Mesenchymal stem cell (in vitro differentiated cells and primary cell): Measurements from ENCODE around the gene METTL3.

Experiments
- DNase-seq: peaks from one replicate; pipeline ENCODE4 v3.0.0-alpha.2; 2013
- H2AFZ ChIP-seq: one replicate; pipeline ENCODE4 v1.6.1; 2013; ENCODE audit warnings: low read depth, mild to moderate bottlenecking, control low read depth, inconsistent platforms, low read length, moderate library complexity
- H2AK5ac ChIP-seq: 2 replicates; pipeline ENCODE4 v1.6.1; 2013; ENCODE audit warnings: low read length, moderate library complexity, mild to moderate bottlenecking, inconsistent platforms; ENCODE audit not compliant: severe bottlenecking
- H2BK120ac ChIP-seq: one replicate; pipeline ENCODE4 v1.6.1; 2013; ENCODE audit warnings: low read depth, mild to moderate bottlenecking, inconsistent platforms, low read length, moderate library complexity
- H2BK12ac ChIP-seq, 2 experiments: one replicate each; pipeline ENCODE4 v1.6.1; 2013; ENCODE audit warnings: inconsistent platforms in 2 of 2, low read length in 2 of 2, mild to moderate bottlenecking in 2 of 2, moderate library complexity in 2 of 2, control low read depth in 1 of 2
- H2BK15ac ChIP-seq: one replicate; pipeline ENCODE4 v1.6.1; 2013; ENCODE audit warnings: mild to moderate bottlenecking, low read depth, inconsistent platforms; ENCODE audit not compliant: poor library complexity, severe bottlenecking
- H2BK5ac ChIP-seq: 2 replicates; pipeline ENCODE4 v1.6.1; 2013; ENCODE audit warnings: low read depth, mild to moderate bottlenecking, low read length, control low read depth, inconsistent platforms; ENCODE audit not compliant: poor library complexity, severe bottlenecking
- H3K14ac ChIP-seq, 2 experiments: one replicate each; pipeline ENCODE4 v1.6.1; 2013; ENCODE audit warnings: inconsistent platforms in 2 of 2, low read length in 2 of 2, control low read depth in 1 of 2, mild to moderate bottlenecking in 1 of 2, moderate library complexity in 1 of 2
- H3K18ac ChIP-seq, 2 experiments: one replicate each; pipeline ENCODE4 v1.6.1; 2013; ENCODE audit warnings: inconsistent platforms in 2 of 2, low read length in 2 of 2, control low read depth in 1 of 2, low read depth in 1 of 2, mild to moderate bottlenecking in 1 of 2
- H3K23ac ChIP-seq, 2 experiments: one replicate each; pipeline ENCODE4 v1.6.1; 2013; ENCODE audit warnings: inconsistent platforms in 2 of 2, low read length in 2 of 2, mild to moderate bottlenecking in 2 of 2, moderate library complexity in 2 of 2, control low read depth in 1 of 2
- H3K27ac ChIP-seq: 2 replicates; pipeline ENCODE4 v1.5.1; 2013; ENCODE audit warnings: mild to moderate bottlenecking, moderate library complexity, low read length, control low read depth, inconsistent platforms; ENCODE audit not compliant: poor library complexity, severe bottlenecking
- H3K27me3 ChIP-seq, 2 experiments: 2 replicates each; pipeline versions ENCODE4 v1.6.1 to v1.7.0; 2013; ENCODE audit warnings: low read length in 2 of 2, mild to moderate bottlenecking in 2 of 2, moderate library complexity in 2 of 2, control low read depth in 1 of 2, inconsistent platforms in 1 of 2; ENCODE audit not compliant: control insufficient read depth in 1 of 2, insufficient read depth in 1 of 2
- H3K36me3 ChIP-seq, 2 experiments: 2 replicates each; pipeline versions ENCODE4 v1.6.1 to v1.7.0; 2013; ENCODE audit warnings: low read length in 2 of 2, control low read depth in 1 of 2, inconsistent platforms in 1 of 2, low read depth in 1 of 2, mild to moderate bottlenecking in 1 of 2; ENCODE audit not compliant: insufficient read depth in 2 of 2, control insufficient read depth in 1 of 2
- H3K4ac ChIP-seq, 2 experiments: one replicate each; pipeline ENCODE4 v1.6.1; 2013; ENCODE audit warnings: inconsistent platforms in 2 of 2, low read length in 2 of 2, mild to moderate bottlenecking in 2 of 2, moderate library complexity in 2 of 2, control low read depth in 1 of 2, low read depth in 1 of 2
- H3K4me1 ChIP-seq: 2 replicates; pipeline ENCODE4 v1.6.1; 2013; ENCODE audit warnings: low read depth, low read length, control low read depth; ENCODE audit not compliant: control insufficient read depth, insufficient read depth
- H3K4me2 ChIP-seq: 2 replicates; pipeline ENCODE4 v1.6.1; 2013; ENCODE audit warnings: low read length, mild to moderate bottlenecking, inconsistent platforms; ENCODE audit not compliant: poor library complexity, severe bottlenecking
- H3K4me3 ChIP-seq, 2 experiments: 2 replicates each; pipeline versions ENCODE4 v1.5.1 to v1.7.0; 2013; ENCODE audit warnings: low read length in 2 of 2, mild to moderate bottlenecking in 2 of 2, control low read depth in 1 of 2, low read depth in 1 of 2; ENCODE audit not compliant: insufficient read depth in 1 of 2
- H3K79me1 ChIP-seq: replicated peaks from 2 replicates; pipeline ENCODE4 v1.6.1; 2013; ENCODE audit warnings: mild to moderate bottlenecking, control low read depth, low read length, inconsistent platforms; ENCODE audit not compliant: poor library complexity, severe bottlenecking
- H3K9ac ChIP-seq: 2 replicates; pipeline ENCODE4 v1.7.0; 2013; ENCODE audit warnings: mild to moderate bottlenecking, low read length, moderate library complexity
- H3K9me3 ChIP-seq: 2 replicates; pipeline ENCODE4 v1.7.0; 2013; ENCODE audit warnings: mild to moderate bottlenecking, low read length; ENCODE audit not compliant: control insufficient read depth
- H4K8ac ChIP-seq: one replicate; pipeline ENCODE4 v1.6.1; 2013; ENCODE audit warnings: inconsistent platforms, mild to moderate bottlenecking, low read length, moderate library complexity
- H4K91ac ChIP-seq: one replicate; pipeline ENCODE4 v1.6.1; 2013; ENCODE audit warnings: mild to moderate bottlenecking, low read length, inconsistent platforms
- WGBS: methylation state at CpG from one replicate; pipeline ENCODE4 v1.1.7; 2013; ENCODE audit warnings: mixed read lengths; 5-methylcytosine and 5-hydroxymethylcytosine counted together

METTL3 gene

DNA sequence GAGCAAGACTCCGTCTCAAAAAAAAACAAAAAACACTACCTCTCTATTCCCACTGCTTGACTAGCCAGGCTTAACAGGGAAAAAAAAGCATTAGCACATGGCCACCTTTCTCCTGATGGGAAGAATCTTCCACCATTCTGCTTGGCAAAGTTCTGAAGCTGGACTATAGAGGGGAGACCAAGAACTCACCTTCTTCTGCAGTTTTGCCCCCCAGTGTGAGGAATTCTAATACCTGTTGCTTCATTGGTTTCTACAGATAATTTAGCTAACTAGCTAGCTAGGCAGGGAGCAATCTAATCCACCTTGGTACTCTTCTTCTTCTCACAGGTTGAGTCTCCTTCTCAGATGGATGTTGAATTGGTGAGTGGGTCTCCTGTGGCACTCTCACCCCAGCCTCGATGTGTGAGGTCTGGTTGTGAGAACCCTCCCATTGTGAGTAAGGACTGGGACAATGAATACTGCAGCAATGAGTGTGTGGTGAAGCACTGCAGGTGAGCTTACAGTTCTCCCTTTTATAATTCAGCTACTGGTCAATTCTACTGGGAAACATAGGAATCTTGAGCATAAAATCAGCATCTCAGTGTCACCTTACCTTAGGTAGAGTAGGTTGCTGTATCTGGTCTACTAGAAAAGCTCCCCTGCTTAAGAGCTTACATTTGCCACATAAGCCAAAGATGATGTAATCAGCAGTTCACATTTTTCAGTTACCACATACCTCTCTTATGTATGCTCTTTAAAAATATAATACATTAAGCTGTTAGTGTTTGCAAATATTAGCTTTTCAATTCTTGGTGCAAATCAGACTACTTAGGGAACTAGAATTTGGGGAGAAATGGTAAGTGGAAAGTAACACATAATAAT, 16.0 kb downstream of the METTL3 start:
- no peak overlapping the region for H2BK15ac ChIP-seq
- H3K4ac ChIP-seq = no peak overlapping the region
- H4K8ac ChIP-seq = no peak overlapping the region
- peaks cover 4% of the 10 kb centered on the region for H3K4me1 ChIP-seq
- H2AFZ ChIP-seq = no peak overlapping the region
- no peak overlapping the region for H3K4me2 ChIP-seq
- H3K27ac ChIP-seq = peak overlapping the region; percentile 71
- no peak overlapping the region for H3K23ac ChIP-seq
- peak; percentile 41 for DNase-seq
- no peaks in the 10 kb centered on the region for H3K9me3 ChIP-seq
- no peak overlapping the region for H3K14ac ChIP-seq
- no peaks in the 10 kb centered on the region for H3K27me3 ChIP-seq
- WGBS = 59% methylated on average over 2 of the region's 2 CpGs
- H2BK12ac ChIP-seq = no peak overlapping the region
- peaks cover 7% of the 10 kb centered on the region for H3K79me1 ChIP-seq
- H3K18ac ChIP-seq = no peak overlapping the region
- peaks cover 35 to 89% of the 10 kb centered on the region in 2 experiments for H3K36me3 ChIP-seq
- H3K9ac ChIP-seq = peak overlapping the region; percentile 32
- no peak overlapping the region for H2BK5ac ChIP-seq
- no peak overlapping the region for H3K4me3 ChIP-seq
- H2AK5ac ChIP-seq = peak overlapping the region; percentile 81
- no peak overlapping the region for H4K91ac ChIP-seq
- no peak overlapping the region for H2BK120ac ChIP-seq

DNA sequence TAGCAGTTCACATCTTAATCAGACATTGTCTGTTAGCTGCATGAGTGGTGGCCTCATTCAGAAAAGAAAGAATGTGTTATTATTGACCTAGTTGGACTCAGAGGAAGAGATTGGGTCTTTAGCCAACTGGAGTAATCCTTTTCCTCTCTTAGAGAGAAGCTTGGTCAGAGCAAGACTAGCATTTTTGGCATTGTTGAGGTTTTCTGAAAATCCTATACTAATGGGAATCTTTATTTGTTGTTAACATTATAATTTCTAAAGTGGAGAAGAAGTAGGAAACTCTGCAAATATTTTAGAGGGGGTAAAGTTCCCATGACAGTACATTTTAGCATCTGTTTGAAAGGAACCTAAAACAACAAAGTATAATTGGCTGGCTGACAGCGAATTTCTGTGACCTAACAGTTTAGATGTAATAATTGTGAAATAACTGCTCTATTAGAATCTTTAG, 24.5 kb downstream of the METTL3 start:
- peaks cover 16% of the 10 kb centered on the region for H3K79me1 ChIP-seq
- peak overlapping the region; percentile 17 for H3K27ac ChIP-seq
- H2BK120ac ChIP-seq = no peak overlapping the region
- H3K23ac ChIP-seq = no peak overlapping the region
- H3K4me1 ChIP-seq = peaks cover 3% of the 10 kb centered on the region
- H3K27me3 ChIP-seq = no peaks in the 10 kb centered on the region
- H2AK5ac ChIP-seq = no peak overlapping the region
- peak overlapping the region; percentile 27 for H3K9ac ChIP-seq
- H3K14ac ChIP-seq = no peak overlapping the region
- no peak overlapping the region for H4K91ac ChIP-seq
- H2BK5ac ChIP-seq = no peak overlapping the region
- no peak overlapping the region for H2BK15ac ChIP-seq
- WGBS = no CpG with 5 or more reads among the region's 1 CpG
- H3K4me3 ChIP-seq = no peak overlapping the region
- H3K4ac ChIP-seq = no peak overlapping the region
- H3K18ac ChIP-seq = no peak overlapping the region
- no peak overlapping the region for H3K4me2 ChIP-seq
- no peak overlapping the region for H2AFZ ChIP-seq
- DNase-seq = peak; percentile 66
- H4K8ac ChIP-seq = no peak overlapping the region
- peaks cover 29 to 66% of the 10 kb centered on the region in 2 experiments for H3K36me3 ChIP-seq
- no peaks in the 10 kb centered on the region for H3K9me3 ChIP-seq
- H2BK12ac ChIP-seq = no peak overlapping the region

DNA sequence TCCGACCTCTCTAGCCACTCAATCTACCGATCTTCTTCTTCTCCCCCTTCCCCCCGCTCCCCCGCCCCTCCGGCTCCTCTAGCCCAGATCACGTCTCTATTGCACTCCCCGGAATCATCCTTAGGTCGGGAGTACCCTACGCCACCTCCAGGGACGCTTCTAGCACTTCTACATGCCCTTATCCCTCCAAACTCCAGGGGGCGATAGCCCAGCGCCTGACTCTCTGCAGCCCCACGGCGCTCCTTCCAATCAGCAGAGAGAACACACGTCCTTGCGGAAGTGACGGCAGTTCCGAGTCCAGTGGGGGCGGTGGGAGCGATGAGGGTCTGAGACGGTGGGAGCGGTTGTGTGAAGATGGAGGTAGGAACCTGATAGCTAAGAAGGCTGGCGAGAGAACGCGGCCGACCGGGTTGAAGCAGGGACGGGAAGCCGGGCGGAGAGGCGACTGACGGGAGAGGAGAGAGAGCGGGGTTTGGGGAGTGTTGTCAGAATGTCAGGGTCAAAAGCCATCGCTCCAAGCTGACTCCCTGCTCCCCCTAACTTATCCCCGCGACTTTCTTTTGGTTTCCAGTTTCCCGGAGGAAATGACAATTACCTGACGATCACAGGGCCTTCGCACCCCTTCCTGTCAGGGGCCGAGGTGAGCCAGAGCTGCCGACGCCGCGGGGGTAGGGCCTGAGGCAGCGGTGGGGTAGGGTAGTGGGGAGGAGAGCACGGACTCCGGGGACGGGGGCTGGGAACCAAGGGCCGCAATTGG, 34.0 kb downstream of the METTL3 start, which contains the start of the genes RAB2B and TOX4:
Gene RAB2B, minus strand, starts transcription at position 35 of the 757 bp plus-strand sequence. CDS start 87 bp downstream, outside the sequence.
Gene TOX4, plus strand, starts transcription at position 271 of the 757 bp plus-strand sequence. Its CDS starts 84 bp downstream, at position 355.
- Histone ChIP-seq H3K4me2 (peak within 1 kb of the TSS; percentile 59), H4K8ac (peak within 1 kb of the TSS; percentile 72), H3K4me3 (peak within 1 kb of the TSS; percentile 92 to 94), H2BK12ac (no peak within 1 kb of the TSS), H3K4ac (peak within 1 kb of the TSS in 1 of 2 experiments; percentile 81), H3K79me1 (peaks cover 7% of the 10 kb centered on the region), H3K36me3 (peaks cover 4 to 35% of the 10 kb centered on the region in 2 experiments), H3K27ac (peak within 1 kb of the TSS; percentile 83), H3K18ac (peak within 1 kb of the TSS; percentile 75 to 82), H2BK120ac (peak within 1 kb of the TSS; percentile 49), H2AFZ (peak within 1 kb of the TSS; percentile 60), H2BK15ac (no peak within 1 kb of the TSS), H3K14ac (peak within 1 kb of the TSS in 1 of 2 experiments; percentile 75), H2BK5ac (peak within 1 kb of the TSS; percentile 83), H2AK5ac (no peak within 1 kb of the TSS), H3K9me3 (no peaks in the 10 kb centered on the region), H3K9ac (peak within 1 kb of the TSS; percentile 95), H3K4me1 (peaks cover 3% of the 10 kb centered on the region), H3K27me3 (no peaks in the 10 kb centered on the region), H4K91ac (no peak within 1 kb of the TSS), H3K23ac (no peak within 1 kb of the TSS)
- peak; percentile 99 for DNase-seq
- under 1% methylated on average over 37 of the region's 49 CpGs for WGBS
